ENCODE measurements around the gene NHSL2.

DNA sequence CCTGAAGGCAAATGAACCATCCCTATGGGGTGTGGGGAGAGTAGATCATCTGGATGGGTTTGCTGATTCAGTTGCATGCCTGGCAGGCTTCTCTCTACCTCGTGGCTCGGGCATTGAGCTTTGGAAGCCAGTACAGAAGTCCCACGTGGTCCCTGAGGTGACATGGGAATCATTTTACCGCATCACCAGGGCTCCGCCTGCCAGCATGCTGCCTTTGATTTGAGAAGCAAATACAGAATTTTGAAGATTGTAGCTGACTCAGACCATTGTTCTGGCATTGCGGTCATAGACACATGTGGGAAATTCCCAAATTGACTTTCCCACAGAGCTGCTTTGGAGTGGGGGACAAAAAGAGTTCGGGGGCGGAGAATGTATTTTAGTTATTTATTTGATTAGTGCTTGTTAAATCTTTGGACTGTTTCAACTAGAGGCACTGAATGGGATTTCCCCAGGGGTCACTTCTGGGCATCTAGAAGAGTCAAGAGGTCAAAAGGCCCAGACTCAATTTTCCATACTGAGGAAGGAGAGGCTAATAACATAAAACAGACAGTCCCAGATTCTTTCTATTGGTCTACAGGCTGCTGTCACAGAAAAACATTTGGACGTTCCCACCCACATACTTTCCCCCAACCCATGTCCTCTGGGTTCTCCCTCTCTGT, 79.3 kb downstream of the NHSL2 start:
- TF ChIP-seq, protein P1, sequence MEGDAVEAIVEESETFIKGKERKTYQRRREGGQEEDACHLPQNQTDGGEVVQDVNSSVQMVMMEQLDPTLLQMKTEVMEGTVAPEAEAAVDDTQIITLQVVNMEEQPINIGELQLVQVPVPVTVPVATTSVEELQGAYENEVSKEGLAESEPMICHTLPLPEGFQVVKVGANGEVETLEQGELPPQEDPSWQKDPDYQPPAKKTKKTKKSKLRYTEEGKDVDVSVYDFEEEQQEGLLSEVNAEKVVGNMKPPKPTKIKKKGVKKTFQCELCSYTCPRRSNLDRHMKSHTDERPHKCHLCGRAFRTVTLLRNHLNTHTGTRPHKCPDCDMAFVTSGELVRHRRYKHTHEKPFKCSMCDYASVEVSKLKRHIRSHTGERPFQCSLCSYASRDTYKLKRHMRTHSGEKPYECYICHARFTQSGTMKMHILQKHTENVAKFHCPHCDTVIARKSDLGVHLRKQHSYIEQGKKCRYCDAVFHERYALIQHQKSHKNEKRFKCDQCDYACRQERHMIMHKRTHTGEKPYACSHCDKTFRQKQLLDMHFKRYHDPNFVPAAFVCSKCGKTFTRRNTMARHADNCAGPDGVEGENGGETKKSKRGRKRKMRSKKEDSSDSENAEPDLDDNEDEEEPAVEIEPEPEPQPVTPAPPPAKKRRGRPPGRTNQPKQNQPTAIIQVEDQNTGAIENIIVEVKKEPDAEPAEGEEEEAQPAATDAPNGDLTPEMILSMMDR (IDR thresholded peaks at IDR 0.05; ENCODE audit: insufficient read depth, low read depth, low read length) = no peak
- no peak for TF ChIP-seq EZH2 (IDR thresholded peaks at IDR 0.05; ENCODE audit: insufficient read depth, low read length)
